Measurements from ENCODE around the gene MAP2K1.

MAP2K1 gene

DNA sequence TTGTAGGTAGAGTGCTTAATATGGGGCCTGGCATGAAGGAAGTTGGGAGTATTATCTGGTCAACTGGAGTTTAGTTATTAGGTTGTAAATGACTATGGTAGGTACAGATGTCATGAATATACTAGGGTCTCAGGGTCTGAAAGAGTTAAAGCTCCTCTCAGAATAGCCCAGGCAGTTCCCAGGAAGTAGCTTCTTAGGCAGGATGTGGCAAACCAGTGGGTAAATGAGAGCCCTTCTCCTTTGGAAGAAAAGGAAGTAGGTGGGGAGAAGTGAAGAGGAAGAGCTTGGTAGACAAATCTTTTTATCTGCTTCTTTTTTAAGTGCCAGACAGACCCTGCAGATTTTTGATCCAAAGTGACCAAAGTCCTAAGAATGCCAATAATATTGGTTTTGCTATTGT is 24.5 kb downstream of the MAP2K1 start:
- TF ChIP-seq, protein P1, sequence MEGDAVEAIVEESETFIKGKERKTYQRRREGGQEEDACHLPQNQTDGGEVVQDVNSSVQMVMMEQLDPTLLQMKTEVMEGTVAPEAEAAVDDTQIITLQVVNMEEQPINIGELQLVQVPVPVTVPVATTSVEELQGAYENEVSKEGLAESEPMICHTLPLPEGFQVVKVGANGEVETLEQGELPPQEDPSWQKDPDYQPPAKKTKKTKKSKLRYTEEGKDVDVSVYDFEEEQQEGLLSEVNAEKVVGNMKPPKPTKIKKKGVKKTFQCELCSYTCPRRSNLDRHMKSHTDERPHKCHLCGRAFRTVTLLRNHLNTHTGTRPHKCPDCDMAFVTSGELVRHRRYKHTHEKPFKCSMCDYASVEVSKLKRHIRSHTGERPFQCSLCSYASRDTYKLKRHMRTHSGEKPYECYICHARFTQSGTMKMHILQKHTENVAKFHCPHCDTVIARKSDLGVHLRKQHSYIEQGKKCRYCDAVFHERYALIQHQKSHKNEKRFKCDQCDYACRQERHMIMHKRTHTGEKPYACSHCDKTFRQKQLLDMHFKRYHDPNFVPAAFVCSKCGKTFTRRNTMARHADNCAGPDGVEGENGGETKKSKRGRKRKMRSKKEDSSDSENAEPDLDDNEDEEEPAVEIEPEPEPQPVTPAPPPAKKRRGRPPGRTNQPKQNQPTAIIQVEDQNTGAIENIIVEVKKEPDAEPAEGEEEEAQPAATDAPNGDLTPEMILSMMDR (IDR thresholded peaks at IDR 0.05; ENCODE audit: control insufficient read depth, extremely low read depth, insufficient read depth), result no peak
- no peak overlapping the region for H3K4me3 ChIP-seq (ENCODE audit: low read depth, low read length)
- DNase-seq (ENCODE audit: low read depth), result no peak

DNA sequence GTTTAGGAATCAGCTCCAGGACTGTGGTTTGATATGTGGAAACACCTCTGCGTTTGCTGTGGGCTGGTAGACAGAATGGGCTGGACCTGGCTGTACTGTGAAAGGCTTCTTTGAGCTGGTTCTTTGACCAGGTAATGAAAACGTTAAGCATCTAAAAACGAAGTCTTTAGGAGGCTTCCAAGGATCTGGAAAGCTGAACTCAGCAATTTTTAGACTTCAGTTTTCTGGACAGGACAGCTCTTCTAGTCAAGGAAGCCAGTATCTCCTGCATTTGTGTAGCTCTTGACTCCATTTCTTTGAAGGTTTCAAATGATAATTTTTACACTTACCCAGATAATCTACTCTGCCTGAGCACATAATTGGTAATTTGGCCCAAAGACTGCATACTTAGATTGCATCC is 25.5 kb downstream of the MAP2K1 start:
- DNase-seq (ENCODE audit: low read depth), result no peak
- TF ChIP-seq, protein P1 (IDR thresholded peaks at IDR 0.05; ENCODE audit: control insufficient read depth, extremely low read depth, insufficient read depth), result no peak
- H3K4me3 ChIP-seq (ENCODE audit: low read depth, low read length), result no peak overlapping the region

DNA sequence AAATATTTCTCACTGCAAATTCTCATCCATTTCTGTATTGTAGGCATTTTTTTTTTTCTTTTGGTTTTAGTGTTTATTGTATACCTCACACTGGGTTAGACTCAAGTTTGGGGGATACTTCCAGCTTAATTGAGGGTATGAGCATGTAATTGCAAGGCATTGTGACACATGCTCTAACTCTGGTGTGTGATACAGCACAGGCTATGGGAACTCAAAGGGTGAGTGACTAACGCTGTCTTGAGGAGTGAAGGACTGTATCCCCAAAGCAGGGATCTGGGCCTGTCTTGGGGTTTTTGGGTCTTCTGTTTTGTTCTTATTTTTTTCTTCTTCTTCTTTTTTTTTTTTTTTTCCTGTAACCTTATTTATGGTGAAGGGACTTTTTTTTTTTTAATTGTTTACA is 26.9 kb downstream of the MAP2K1 start:
- H3K4me3 ChIP-seq (ENCODE audit: low read depth, low read length), result no peak overlapping the region
- TF ChIP-seq, protein P1 (IDR thresholded peaks at IDR 0.05; ENCODE audit: control insufficient read depth, extremely low read depth, insufficient read depth), result no peak
- DNase-seq (ENCODE audit: low read depth), result no peak

DNA sequence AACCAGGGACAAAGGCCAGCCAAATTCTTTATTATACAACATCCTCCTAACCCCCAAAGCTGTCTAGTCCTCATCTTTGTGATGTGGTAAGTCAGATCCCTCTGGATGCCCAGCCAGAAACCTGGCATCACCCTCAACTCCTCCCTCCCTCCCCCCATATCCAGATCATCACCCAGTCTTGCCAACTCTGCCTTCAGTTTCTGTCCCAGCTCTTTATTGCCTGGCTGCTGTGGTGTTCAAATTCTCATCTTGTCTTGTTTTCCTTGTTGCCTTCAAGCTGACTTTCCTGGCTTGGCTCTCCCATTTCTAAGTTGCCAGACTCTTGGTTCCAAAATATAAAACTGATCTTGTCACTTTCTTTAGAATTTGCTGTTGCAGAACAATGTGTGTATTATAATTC is 28.6 kb downstream of the MAP2K1 start:
- TF ChIP-seq, protein P1 (IDR thresholded peaks at IDR 0.05; ENCODE audit: control insufficient read depth, extremely low read depth, insufficient read depth), result no peak
- H3K4me3 ChIP-seq (ENCODE audit: low read depth, low read length), result no peak overlapping the region
- no peak for DNase-seq (ENCODE audit: low read depth)

DNA sequence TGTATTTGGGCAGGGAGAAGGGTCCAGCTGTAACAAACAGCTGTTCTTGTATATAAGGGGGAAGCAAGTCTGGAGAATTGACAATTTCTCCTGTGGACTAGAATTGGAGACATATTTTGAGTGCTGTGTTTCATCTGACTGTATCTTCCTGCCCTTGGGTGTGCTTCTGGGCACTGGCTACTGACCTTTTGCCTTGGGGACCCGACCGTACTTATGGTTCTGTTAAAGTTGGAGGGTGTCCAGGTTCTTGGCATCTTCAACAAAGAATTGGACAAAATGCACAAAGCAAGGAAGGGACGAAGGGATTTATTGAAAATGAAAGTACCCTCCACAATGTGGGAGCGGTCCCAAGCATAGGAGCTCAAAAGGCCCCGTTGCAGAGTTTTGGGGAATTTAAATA is 31.0 kb downstream of the MAP2K1 start:
- no peak overlapping the region for H3K4me3 ChIP-seq (ENCODE audit: low read depth, low read length)
- TF ChIP-seq, protein P1 (IDR thresholded peaks at IDR 0.05; ENCODE audit: control insufficient read depth, extremely low read depth, insufficient read depth), result no peak
- DNase-seq (ENCODE audit: low read depth), result no peak

DNA sequence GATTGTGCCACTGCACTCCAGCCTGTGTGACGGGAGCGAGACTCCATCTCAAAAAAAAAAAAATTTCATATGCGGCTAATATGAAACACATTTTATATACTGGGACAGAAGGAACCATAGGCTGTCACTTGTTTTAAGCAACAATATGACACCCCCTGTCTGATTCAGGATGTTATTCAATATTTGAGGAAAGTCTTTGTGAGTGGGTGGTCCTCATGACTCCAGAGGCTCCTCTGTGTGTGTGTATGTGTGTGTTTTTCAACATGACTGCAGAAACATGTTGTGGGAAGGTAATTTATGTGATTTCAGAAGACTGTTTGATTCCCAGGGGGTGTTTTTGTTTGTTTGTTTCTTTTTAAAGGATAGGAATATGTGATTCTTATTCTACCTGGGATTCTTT is 32.8 kb downstream of the MAP2K1 start:
- DNase-seq (ENCODE audit: low read depth), result no peak
- H3K4me3 ChIP-seq (ENCODE audit: low read depth, low read length), result no peak overlapping the region
- TF ChIP-seq, protein P1 (IDR thresholded peaks at IDR 0.05; ENCODE audit: control insufficient read depth, extremely low read depth, insufficient read depth), result no peak

DNA sequence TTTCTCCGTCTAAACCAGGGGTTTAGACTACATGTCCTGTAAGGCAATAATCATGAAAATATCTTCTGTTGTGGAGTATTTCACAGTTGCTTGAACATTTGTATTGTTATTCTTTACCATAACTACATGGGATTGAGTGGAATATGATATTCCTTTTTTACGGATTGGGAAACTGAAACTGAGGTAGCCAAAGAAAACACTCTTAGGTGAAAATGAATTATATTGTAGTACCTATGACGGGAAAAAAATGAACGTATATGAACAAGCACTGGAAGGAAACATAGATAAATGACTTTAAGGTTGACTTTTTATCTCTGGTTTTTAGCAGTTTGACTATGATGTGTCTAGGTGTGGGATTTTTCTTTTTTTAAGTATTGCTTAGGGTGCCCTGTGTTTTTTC is 35.6 kb downstream of the MAP2K1 start:
- H3K4me3 ChIP-seq (ENCODE audit: low read depth, low read length), result no peak overlapping the region
- TF ChIP-seq, protein P1 (IDR thresholded peaks at IDR 0.05; ENCODE audit: control insufficient read depth, extremely low read depth, insufficient read depth), result no peak
- DNase-seq (ENCODE audit: low read depth), result no peak
